Thymus (tissue), 11 donors: ENCODE results near the gene KRT73. TPM values are rescaled to one million over a fixed set of nuclear protein-coding genes. Genes with fewer than 3 reads are reported as not detected.

Experiments used
- DNase-seq, 9 donors: peaks; one replicate each; pipeline ENCODE4 v3.0.0-alpha.2; 2013; ENCODE audit warnings: low spot score in 9 of 9, low read depth in 6 of 9, missing footprints in 1 of 9
- H3K27ac ChIP-seq, 2 donors: one replicate each; pipeline ENCODE4 v1.5.1; 2013; ENCODE audit warnings: control low read depth in 1 of 2, low read depth in 1 of 2, low read length in 1 of 2, mild to moderate bottlenecking in 1 of 2, moderate library complexity in 1 of 2
- H3K27me3 ChIP-seq, 2 donors: one replicate each; pipeline ENCODE4 v1.5.1; 2013; ENCODE audit warnings: low read length in 1 of 2; ENCODE audit not compliant: control insufficient read depth in 2 of 2, insufficient read depth in 1 of 2
- H3K36me3 ChIP-seq, 2 donors: one replicate each; pipeline ENCODE4 v1.5.1; 2013; ENCODE audit warnings: low read length in 1 of 2, mild to moderate bottlenecking in 1 of 2, moderate library complexity in 1 of 2; ENCODE audit not compliant: control insufficient read depth in 2 of 2, insufficient read depth in 2 of 2
- H3K4me1 ChIP-seq, 2 donors: one replicate each; pipeline ENCODE4 v1.5.1; 2013; ENCODE audit warnings: low read length in 2 of 2; ENCODE audit not compliant: control insufficient read depth in 2 of 2, insufficient read depth in 2 of 2
- H3K4me3 ChIP-seq, 2 donors: one replicate each; pipeline ENCODE4 v1.5.1; 2013; ENCODE audit warnings: low read length in 2 of 2, control low read depth in 1 of 2, mild to moderate bottlenecking in 1 of 2
- H3K9me3 ChIP-seq, 2 donors: one replicate each; pipeline ENCODE4 v1.5.1; 2013; ENCODE audit warnings: low read length in 1 of 2, mild to moderate bottlenecking in 1 of 2; ENCODE audit not compliant: control insufficient read depth in 2 of 2, insufficient read depth in 1 of 2
- WGBS: extraction: QIAGEN DNeasy Blood & Tissue Kit; methylation state at CpG from one replicate; pipeline ENCODE4 v1.1.7; 2013; 5-methylcytosine and 5-hydroxymethylcytosine counted together
- polyA plus RNA-seq: library from polyadenylated mRNA; stranded (reverse); fragments of 200-250 nt; gene quantifications from one replicate; pipeline ENCODE4 v1.2.3, GENCODE V29; 2013
- total RNA-seq: library from RNA; stranded (reverse); fragments of 120-200 nt; gene quantifications from one replicate; pipeline ENCODE4 v1.2.4, GENCODE V29; 2013
- donor health status: healthy.

The KRT73 gene
- total and polyA plus RNA-seq, 2 donors, result 0.28 to 1.9 TPM

DNA sequence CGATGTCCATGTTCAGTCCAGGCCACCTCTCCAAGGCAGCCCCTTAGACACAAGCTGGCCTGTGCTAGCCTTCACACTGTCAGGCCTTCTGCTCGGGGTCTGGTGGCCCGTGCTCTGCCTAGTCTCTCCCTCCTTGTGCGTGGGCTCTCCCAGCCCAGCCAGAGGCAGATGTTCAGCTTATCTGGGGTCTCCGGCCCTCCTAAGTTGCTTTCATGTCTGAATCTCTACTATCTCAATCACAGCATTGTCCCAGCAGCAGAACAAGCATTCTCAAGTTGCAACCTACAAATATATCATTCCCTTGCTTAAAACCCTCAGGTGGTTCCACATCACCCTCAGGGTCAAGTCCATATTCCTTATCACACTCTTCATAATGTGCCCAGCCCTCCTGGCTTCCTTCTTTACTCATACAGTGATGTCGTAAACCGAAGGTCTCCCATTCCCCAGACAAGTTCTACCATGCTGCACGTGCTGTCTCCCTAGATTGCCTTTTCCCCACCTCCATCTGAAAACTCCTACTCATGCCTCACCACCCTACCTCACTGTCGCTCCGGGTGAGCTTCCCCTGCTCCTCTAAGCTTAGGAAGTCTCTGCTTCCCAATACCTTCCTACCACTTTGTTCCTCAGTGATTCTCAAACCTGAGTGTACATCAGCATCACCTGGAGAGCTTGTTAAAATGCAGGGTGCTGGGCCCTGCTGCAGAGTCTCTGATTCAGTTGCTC lies 1.5 kb downstream of the KRT73 start:
- Histone ChIP-seq H3K27ac (no peak overlapping the region), H3K36me3 (no peaks in the 10 kb centered on the region), H3K9me3 (no peaks in the 10 kb centered on the region), H3K27me3 (no peaks in the 10 kb centered on the region), H3K4me3 (no peak overlapping the region), H3K4me1 (peaks cover 15 to 36% of the 10 kb centered on the region in 2 donors)
- DNase-seq, result no peak
- WGBS, result 95% methylated on average over 10 of the region's 10 CpGs

DNA sequence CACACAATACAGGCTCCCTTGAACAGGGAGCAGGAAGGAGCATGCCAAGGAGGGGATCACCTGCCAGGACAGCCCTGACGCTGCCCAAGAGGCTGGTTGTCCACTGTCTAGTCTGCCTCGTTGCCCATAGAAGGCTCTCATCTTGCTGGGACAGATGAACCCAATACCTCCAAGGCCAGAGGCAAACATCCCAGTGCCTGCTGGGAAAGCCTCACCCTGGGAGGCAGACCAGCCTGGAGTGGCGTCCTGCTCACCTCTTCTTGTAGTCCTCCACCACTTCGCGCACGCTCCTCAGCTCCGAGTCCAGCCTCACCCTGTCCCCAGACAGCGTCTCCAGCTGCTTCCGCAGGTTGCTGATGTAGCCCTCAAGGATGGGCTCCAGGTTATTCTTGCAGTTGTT lies 2.4 kb downstream of the KRT73 start:
- no peaks in the 10 kb centered on the region for H3K36me3 ChIP-seq
- H3K9me3 ChIP-seq, result no peaks in the 10 kb centered on the region
- WGBS, result 91% methylated on average over 9 of the region's 9 CpGs
- H3K4me1 ChIP-seq, result peaks cover 15 to 45% of the 10 kb centered on the region in 2 donors
- no peaks in the 10 kb centered on the region for H3K27me3 ChIP-seq
- no peak overlapping the region for H3K4me3 ChIP-seq
- peak overlapping the region; percentile 74 to 86 for H3K27ac ChIP-seq
- DNase-seq, result no peak

DNA sequence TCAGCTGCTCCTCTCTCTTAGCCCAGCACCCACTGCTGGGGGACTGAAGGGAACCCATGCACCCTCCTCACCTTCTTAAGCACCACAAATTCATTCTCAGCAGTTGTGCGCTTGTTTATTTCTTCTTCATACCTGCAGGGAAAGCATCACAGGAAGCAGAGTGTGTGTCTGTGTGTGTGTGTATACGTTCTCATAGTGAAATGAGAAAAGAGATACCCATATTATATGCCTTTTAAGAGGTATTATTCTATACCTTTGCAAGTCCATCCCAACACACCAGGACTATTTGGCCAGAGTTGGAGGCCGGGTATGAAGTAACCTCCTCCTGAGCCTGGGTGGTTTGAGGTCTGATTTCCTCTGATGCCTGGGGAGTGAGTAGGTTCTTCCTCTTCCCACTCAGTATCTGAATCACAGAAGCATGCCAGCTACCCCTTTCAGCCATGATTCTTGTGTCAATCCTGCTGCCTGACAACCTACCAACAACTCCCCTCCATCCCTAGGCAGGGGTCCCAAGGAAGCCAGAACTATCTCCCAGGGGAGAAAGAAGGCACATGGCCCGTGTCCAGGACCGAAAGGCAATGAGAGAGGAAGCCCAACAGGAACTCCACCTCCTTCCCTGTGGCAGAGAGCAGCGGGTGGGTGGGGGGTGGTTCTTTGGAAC lies 3.0 kb downstream of the KRT73 start:
- Histone ChIP-seq H3K4me1 (peaks cover 15 to 50% of the 10 kb centered on the region in 2 donors), H3K36me3 (no peaks in the 10 kb centered on the region), H3K9me3 (no peaks in the 10 kb centered on the region), H3K27ac (peak overlapping the region; percentile 74 to 86), H3K27me3 (no peaks in the 10 kb centered on the region), H3K4me3 (no peak overlapping the region)
- WGBS, result 33% methylated on average over 6 of the region's 6 CpGs
- peak in 1 of 9 donors; percentile 41 for DNase-seq

DNA sequence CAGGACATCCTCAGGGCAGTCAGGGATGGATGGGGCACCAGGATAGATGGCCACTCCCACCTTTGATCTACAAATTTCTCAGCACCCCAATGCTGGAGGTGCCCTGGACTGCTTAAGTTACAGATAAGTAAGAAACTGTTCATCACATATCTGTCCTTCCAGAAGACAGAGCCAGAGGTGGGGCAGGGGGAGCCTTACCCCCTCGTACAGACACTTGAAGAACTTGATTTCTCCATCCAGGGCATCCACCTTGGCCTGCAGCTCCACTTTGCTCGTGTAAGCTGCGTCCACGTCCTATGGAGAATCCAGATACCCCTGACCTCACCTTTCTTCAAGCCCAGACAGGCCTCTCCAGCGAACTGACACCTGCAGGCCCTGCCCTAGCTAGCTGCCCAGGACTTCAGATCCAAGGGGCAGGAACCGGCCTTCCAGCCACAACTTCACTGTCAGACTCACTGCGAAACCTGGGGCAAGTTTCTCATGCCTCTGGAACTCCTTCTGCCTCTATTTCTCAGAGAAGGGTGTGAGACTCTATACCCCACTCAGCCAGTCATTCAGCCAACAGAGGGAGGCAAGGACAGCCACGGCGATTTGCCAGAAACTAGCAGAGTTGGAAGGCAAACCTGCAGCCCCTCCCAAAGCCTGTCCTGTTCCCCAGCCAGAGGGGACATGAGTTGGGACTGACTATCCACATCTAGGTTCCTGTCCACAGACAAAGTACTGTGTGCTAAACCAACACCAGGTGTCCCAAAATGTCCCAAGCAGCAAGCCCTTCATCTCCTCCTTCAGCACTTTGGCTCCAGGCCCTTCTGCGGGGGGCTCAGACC lies 3.8 kb downstream of the KRT73 start:
- H3K27ac ChIP-seq, result peak overlapping the region; percentile 74 to 77
- no peak for DNase-seq
- H3K4me3 ChIP-seq, result no peak overlapping the region
- H3K27me3 ChIP-seq, result no peaks in the 10 kb centered on the region
- peaks cover 15 to 56% of the 10 kb centered on the region in 2 donors for H3K4me1 ChIP-seq
- no peaks in the 10 kb centered on the region for H3K9me3 ChIP-seq
- 92% methylated on average over 10 of the region's 10 CpGs for WGBS
- H3K36me3 ChIP-seq, result no peaks in the 10 kb centered on the region

DNA sequence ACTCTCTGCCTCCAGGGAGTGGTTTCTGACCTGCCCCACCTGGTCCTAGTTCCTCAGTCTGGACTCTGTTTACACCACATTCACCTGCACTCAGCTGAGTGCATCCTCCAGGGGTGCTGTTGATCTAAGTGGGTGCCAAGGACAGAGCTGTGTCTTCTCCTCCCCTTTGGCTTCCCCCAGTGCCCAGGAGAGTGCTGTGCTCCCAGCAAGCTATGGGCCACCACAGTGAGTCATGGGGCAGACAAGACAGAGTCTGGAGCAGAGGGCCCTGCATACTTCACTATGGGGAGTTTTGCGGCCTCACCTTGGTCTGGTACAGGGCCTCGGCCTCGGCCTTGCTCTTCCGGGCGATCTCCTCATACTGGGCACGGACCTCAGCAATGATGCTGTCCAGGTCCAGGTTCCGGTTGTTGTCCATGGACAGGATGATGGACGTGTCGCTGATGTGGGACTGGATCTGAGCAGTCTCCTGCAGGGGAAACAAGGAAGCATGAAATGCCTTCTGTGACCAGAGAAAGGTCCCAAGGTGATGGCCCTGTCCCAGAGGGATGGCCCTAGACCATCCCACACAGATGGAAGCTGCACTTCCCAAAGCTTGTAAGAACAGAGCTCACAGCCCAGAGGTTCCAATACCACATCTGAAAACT lies 4.9 kb downstream of the KRT73 start:
- 97% methylated on average over 9 of the region's 9 CpGs for WGBS
- Histone ChIP-seq H3K4me3 (no peak overlapping the region), H3K27me3 (no peaks in the 10 kb centered on the region), H3K27ac (no peak overlapping the region), H3K9me3 (no peaks in the 10 kb centered on the region), H3K36me3 (no peaks in the 10 kb centered on the region), H3K4me1 (peaks cover 19 to 64% of the 10 kb centered on the region in 2 donors)
- no peak for DNase-seq

DNA sequence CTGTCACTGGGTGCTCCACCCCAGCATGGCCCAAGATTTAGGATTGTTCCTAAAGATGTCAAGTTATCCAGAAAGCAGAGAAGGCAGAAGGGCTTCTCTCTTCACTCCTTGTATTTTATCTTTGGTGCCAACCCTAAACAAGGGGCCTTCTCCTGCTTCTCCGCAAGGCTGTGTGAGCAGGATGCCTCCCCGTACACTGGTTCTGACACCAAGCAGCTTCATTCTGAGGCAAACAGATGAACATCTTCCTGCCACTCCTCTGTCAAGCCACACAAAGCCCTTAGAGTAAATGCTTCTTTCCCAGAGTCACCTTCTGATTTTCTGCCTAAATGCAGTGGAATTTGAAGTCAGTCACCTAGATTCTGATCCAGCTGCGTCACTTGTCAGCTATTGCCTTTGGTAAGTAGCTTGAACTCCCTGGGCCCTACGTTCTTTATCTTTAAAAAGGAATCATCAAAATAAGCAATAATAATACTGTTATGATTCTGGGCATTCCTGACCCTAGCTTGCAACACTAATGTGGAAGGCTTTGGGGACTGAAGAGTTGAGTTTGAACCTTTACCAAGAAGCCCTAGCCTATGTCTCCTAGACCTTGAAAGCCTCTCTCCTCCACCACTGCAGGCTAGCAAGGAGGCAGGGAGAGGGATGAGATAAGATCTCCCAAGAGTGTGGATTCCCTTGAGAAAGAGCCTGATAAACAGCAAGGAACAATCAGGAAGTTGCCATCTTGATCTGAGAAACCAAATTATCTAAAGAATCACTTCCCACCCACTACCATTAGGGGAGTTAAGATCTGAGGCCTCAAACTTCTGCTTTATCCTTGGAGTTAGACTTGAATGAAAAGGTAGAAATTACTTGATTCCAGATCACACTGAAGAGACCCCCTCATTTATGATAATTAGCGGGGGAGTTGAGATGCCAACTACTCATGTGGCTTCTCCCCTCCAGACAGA lies 5.7 kb downstream of the KRT73 start:
- Histone ChIP-seq H3K36me3 (no peaks in the 10 kb centered on the region), H3K27me3 (no peaks in the 10 kb centered on the region)

DNA sequence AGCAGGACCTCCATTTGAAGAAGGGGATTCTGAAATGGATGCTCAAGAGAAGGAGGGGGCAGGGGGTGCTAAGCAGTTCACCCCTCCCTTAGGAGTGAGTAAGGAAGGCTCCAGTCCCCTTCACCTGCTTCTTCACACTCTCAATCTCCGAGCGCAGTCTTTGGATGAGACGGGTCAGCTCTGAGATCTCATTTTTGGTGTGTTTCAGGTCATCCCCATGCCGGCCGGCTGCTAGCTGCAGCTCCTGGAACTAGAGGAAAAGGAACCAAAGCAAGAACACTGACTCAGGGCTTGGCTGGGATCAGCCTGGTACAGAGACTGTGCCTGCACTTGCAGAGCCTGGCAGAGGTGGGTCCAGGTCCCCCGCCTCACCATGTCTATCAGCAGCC lies 7.3 kb downstream of the KRT73 start:
- no peaks in the 10 kb centered on the region for H3K9me3 ChIP-seq
- no peaks in the 10 kb centered on the region for H3K27me3 ChIP-seq
- 97% methylated on average over 6 of the region's 6 CpGs for WGBS
- DNase-seq, result no peak
- H3K4me3 ChIP-seq, result no peak overlapping the region
- peak overlapping the region in 1 of 2 donors; percentile 72 for H3K27ac ChIP-seq
- H3K4me1 ChIP-seq, result peaks cover 28 to 75% of the 10 kb centered on the region in 2 donors
- H3K36me3 ChIP-seq, result no peaks in the 10 kb centered on the region

More for the DNA sequence above, 5.7 kb downstream of the KRT73 start:
- no peaks in the 10 kb centered on the region for H3K9me3 ChIP-seq
- WGBS, result 94% methylated on average over 5 of the region's 5 CpGs
- H3K27ac ChIP-seq, result peak overlapping the region; percentile 57 to 67
- H3K4me1 ChIP-seq, result peaks cover 27 to 72% of the 10 kb centered on the region in 2 donors
- DNase-seq, result peak in 1 of 9 donors; percentile 33
- no peak overlapping the region for H3K4me3 ChIP-seq
